Stimulated activated CD8-positive, alpha-beta memory T cell treated with anti-CD3 and anti-CD28 coated beads, Interleukin-15, amount 100 ng/mL, for 48 hours (primary cell): ENCODE results near the gene CAMKMT.
"Not testable (repeated sequence)": the region's sequence is repeated elsewhere in the genome, so short reads cannot be mapped to it uniquely, and the experiment has no call there.

Source experiments
- DNase-seq, 2 donors: peaks; one replicate each; pipeline ENCODE4 v3.0.0-alpha.2; 2020; ENCODE audit warnings: low read depth in 2 of 2

Gene CAMKMT

GRCh38 chr2:44550561-44550960 is 188.8 kb downstream of the CAMKMT start:
- DNase-seq: no peak

- DNase-seq: no peak
Measured at GRCh38 chr2:44551497-44551896, 189.8 kb downstream of the CAMKMT start.

DNA sequence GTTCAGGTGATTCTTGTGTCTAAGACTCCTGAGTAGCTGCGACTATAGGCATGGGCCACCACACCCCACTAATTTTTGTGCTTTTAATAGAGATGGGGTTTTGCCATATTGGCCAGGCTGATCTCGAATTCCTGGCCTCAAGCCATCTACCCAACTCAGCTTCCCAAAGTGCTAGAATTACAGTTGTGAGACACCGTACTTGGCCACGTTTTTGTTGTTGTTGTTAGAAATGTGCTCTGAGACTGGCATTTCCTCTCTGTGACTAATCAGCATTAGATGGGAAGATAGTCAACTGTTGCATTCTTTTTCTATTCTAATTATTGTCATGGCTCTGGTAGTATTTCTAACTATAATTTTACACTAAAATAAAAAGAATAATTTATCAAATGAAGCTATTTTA is 191.7 kb downstream of the CAMKMT start:
- DNase-seq: no peak

DNA sequence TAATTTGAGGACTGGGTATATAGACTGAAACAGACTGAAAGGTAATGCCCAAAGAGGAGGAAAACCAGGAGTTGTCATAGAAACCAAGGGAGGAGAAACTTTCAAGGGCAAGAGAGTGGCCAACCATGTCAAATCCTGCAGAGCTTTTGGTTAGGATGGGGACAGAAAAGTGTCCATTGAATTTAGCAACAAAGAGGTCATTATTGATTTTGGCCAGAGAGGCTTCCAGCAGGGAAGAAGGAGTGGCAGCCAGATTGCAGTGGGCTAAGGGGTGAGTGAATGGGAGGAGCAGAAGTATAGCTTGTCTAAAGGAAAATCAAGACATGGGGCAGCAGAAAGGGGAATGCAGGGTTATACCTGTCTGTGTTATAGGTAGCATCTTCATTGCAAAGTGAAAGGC is 194.0 kb downstream of the CAMKMT start:
- no peak for DNase-seq

- DNase-seq: no peak
Measured at GRCh38 chr2:44559108-44559507, 197.4 kb downstream of the CAMKMT start.

DNA sequence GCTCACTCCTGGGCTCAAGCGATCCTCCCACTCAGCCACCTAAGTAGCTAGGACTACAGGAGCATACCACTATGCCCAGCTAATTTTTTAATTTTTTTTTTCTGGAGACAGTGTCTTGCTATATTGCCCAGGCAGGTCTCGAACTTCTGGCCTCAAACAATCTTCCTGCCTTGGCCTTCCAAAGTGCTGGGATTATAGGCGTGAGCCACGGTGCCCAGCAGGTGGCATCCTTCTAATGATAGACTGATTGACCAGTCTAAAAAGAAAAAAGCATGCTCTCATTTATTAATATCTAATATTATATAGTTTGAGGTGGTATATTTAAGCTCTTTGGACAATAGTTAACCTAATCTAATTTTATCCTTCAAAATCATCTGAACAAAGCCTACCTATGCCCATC is 198.6 kb downstream of the CAMKMT start:
- DNase-seq: no peak

- no peak for DNase-seq
Measured at GRCh38 chr2:44560941-44561340, 199.2 kb downstream of the CAMKMT start.

- DNase-seq: no peak
Measured at GRCh38 chr2:44562737-44563136, 201.0 kb downstream of the CAMKMT start.

DNA sequence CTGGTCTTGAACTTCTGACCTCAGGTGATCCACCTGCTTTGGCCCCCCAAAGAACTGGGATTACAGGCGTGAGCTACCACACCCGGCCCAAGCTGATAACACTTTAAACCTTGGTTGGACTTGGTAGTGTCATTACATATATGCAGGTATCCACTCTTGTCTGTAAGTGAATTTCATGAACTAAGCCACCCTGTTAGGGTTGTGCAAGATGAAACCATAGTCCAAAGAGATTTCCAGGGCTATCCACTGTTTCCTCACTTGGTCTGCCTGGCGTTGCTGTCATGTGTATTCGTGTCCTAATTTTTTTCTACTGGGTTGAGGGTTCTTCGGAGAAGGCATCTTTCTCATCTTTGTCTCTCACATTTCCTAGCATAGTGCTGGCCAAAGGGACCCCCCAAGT is 203.0 kb downstream of the CAMKMT start:
- DNase-seq: no peak

GRCh38 chr2:44566059-44566458 is 204.3 kb downstream of the CAMKMT start:
- DNase-seq: no peak

DNA sequence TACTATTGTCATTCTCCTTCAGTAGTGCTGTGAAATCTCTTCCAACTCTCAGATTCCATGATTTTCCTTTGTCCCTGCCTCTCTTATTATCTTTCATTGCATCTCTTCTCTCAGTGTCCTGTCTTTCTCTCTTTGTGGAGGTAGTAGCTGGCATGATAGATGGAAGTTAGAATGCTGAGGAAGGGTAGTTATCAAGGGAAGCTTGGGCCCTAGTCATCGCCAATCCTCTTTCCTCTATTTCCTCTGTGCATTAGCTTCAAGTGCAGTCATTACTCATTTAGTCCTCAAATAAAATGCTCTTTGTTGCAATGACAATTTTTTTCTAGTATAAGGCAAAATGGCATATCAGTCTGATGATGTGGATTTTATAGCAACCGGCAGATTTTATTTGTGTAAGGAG is 207.7 kb downstream of the CAMKMT start:
- DNase-seq: no peak

DNA sequence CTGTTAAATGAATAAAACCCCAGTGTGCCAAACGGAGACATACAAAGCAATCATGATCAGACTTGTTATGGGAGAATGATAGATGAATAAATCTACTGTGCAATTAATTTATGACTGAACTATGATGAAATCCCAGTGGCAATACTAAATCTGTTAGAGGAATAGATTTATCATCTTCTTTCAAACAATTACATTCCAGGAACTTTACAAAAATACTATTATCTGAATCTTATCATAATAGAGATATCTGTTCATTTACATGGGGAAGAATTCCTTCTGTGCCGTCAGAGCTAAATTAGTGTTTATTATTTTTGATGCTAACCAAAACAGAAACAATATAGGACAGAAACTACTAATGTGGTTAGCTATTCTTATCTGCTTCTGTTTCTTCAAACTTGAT is 208.5 kb downstream of the CAMKMT start:
- DNase-seq: no peak

GRCh38 chr2:44570777-44571176 is 209.0 kb downstream of the CAMKMT start:
- DNase-seq: no peak

- no peak for DNase-seq
Measured at GRCh38 chr2:44572196-44572900, 210.6 kb downstream of the CAMKMT start.

GRCh38 chr2:44573996-44574395 is 212.2 kb downstream of the CAMKMT start:
- DNase-seq: no peak

- no peak for DNase-seq
Measured at GRCh38 chr2:44578471-44579093, 216.8 kb downstream of the CAMKMT start.

DNA sequence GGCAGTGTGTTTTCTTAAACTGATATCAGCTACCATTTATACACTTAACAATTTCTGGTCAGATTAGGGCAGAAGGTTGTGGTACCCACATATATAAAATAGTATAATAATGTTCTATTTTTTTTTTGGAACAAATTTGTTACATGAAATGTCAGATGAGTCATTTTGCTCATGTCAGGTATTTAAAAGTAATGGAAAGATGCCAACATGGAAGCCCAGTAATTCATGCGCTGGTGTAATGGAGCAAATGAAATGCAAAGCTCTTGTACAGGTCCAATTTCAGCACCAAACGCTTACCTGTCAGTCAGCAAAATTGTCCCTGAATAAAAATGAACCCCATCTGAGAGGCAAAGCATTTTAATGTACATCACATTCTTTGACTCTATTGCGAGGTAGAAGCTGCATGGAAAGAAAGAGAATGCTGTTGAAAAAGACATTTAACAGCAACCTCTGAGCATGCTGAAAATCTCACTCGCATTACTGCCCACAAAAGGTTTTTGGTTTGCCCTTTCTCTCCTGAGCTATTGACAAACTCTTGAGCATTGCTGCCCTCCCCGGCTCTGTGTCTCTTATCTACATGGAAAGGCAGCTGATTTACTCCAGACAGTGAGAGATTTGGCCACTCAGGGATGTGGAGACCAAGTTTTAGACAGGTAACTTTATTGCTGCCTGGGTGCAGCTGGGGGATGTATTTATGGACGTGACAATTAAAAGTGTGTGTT is 217.5 kb downstream of the CAMKMT start:
- no peak for DNase-seq

GRCh38 chr2:44579837-44580230 is 218.1 kb downstream of the CAMKMT start:
- no peak for DNase-seq

GRCh38 chr2:44580875-44581515 is 219.2 kb downstream of the CAMKMT start:
- DNase-seq: no peak

DNA sequence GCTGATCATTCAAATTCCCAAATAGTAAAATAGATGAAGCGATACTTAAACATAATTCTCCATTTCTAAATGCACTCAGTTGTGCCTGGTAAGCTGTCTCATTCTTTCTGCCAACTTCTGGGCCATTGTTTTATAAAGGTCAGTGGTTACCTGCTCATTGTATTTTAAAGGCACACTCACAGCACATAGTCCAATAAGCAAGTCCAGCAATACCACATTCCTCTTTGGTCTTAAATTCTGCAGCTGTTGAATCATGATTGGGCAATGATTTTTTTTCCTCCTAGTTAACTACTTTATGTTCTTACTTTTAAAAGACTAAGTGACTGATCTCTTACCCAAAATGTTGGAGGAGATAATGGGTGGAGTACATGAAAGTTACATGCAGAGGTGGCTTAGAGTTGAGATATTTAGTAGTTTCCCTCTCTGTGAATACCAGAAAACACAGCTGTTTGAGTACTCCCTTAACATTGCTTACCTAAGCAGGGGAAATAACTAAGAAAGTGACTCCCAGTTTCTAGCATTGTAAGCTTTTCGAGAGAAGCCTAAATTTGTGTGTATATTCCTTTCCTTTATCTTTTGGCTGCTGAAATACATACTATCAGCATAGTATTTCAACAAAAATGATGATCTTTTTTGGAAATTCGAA is 220.7 kb downstream of the CAMKMT start:
- no peak for DNase-seq

DNA sequence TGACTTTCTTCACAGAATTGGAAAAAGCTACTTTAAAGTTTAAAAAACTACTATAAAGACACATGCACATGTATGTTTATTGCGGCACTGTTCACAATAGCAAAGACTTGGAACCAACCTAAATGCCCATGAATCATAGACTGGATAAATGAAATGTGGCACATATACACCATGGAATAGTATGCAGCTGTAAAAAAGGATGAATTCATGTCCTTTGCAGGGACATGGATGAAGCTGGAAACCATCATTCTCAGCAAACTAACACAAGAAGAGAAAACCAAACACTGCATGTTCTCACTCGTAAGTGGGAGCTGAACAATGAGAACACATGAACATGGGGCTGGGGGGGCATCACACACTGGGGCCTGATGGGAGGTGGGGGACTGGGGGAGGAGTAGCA is 233.9 kb downstream of the CAMKMT start:
- not testable (repeated sequence) for DNase-seq
